H1 (cell line): ENCODE measurements around the gene RINT1. TPM values are rescaled to one million over a fixed set of nuclear protein-coding genes. Genes with fewer than 3 reads are reported as not detected.

Experiments
- polyA plus RNA-seq, 7 experiments: library from polyadenylated mRNA; depleted of rRNA in 3 of 7; stranded (reverse) in 5 of 7; unstranded in 2 of 7; fragments of >200 nt in 5 of 7; fragments of 200-250 nt in 2 of 7; gene quantifications; 1 replicate in 5 of 7; 2 replicates in 1 of 7; 4 replicates in 1 of 7; pipeline versions ENCODE4 v1.2.1 to v1.2.3, GENCODE V29; 2011 to 2013; ENCODE audit warnings: missing spikeins in 2 of 7, mixed read lengths in 2 of 7
- total RNA-seq: library from RNA; stranded (reverse); fragmentation: NEBNext Ultra II Directional; extraction: Animal tissue kit (Norgen Biotek cat#: 25700); gene quantifications from 2 replicates; pipeline ENCODE4 v1.2.1, GENCODE V29; 2021

Gene RINT1
- total and polyA plus RNA-seq, 2 of the 8 experiments (the other 6 are each of a cell fraction or from before 2014, with no cell fraction given) = 7.8 to 21.8 TPM

Other genes starting within 250 kb of the RINT1 start
- gene SRPK2, start 143.3 kb upstream of the RINT1 start, total RNA-seq = 47.1 and 51.2 TPM in 2 replicates
- gene SRPK2, start 143.3 kb upstream of the RINT1 start, polyA plus RNA-seq (2011; rRNA removed) = 8.0 and 10.0 TPM in 2 replicates
- gene PUS7, start 9.9 kb upstream of the RINT1 start, total RNA-seq = 61.2 and 65.2 TPM in 2 replicates
- gene PUS7, start 9.9 kb upstream of the RINT1 start, polyA plus RNA-seq (2011; rRNA removed) = 11.2 and 18.9 TPM in 2 replicates
- gene EFCAB10, start 49.3 kb downstream of the RINT1 start, total RNA-seq = 3.1 TPM in 2 replicates
- 0.52 and 0.80 TPM in 2 replicates for gene EFCAB10, start 49.3 kb downstream of the RINT1 start, polyA plus RNA-seq (2011; rRNA removed)